HEK293T (cell line): ENCODE results near the gene TOR1AIP1.
A peak's percentile ranks its signal among the peaks of the same experiment; 100 is the strongest.

Source experiments
- CTCF ChIA-PET: fragments of 350-600 bp; formaldehyde crosslinking; extraction: SDS; loops from one replicate; lab custom pipeline; 2021; ENCODE audit warnings: antibody characterized with exemption, inconsistent platforms; lab: Yijun Ruan, JAX
- POLR2A ChIA-PET: fragments of 350-600 bp; formaldehyde crosslinking; extraction: SDS; loops from one replicate; lab custom pipeline; 2020; ENCODE audit warnings: antibody characterized with exemption, inconsistent platforms; lab: Yijun Ruan, JAX
- DNase-seq: peaks from one replicate; pipeline ENCODE4 v3.0.0; 2012; ENCODE audit warnings: mixed read lengths; ENCODE audit errors: extremely low spot score
- ARNT ChIP-seq: fragments of 450-650 bp; IDR thresholded peaks from 2 replicates; pipeline ENCODE4 v1.6.1; 2017; ENCODE audit warnings: mild to moderate bottlenecking
- BHLHE40 ChIP-seq: fragments of 450-650 bp; IDR thresholded peaks from 2 replicates; pipeline ENCODE4 v1.6.1; 2016; ENCODE audit warnings: mild to moderate bottlenecking, moderate library complexity, borderline replicate concordance
- CTBP1 ChIP-seq: fragments of 450-650 bp; IDR thresholded peaks from 2 replicates; pipeline ENCODE4 v1.6.1; 2016; ENCODE audit warnings: borderline replicate concordance
- ELF4 ChIP-seq: fragments of 450-650 bp; IDR thresholded peaks from 2 replicates; pipeline ENCODE4 v1.6.1; 2017; ENCODE audit warnings: antibody characterized with exemption
- FOXA1 ChIP-seq: fragments of 450-650 bp; IDR thresholded peaks from 2 replicates; pipeline ENCODE4 v1.6.1; 2016; ENCODE audit warnings: mild to moderate bottlenecking
- FOXK2 ChIP-seq: fragments of 450-650 bp; IDR thresholded peaks from 2 replicates; pipeline ENCODE4 v1.6.1; 2016; ENCODE audit warnings: mild to moderate bottlenecking
- FOXM1 ChIP-seq: fragments of 450-650 bp; IDR thresholded peaks from 2 replicates; pipeline ENCODE4 v1.6.1; 2017; ENCODE audit warnings: mild to moderate bottlenecking, borderline replicate concordance
- HDGF ChIP-seq: fragments of 450-650 bp; IDR thresholded peaks from 2 replicates; pipeline ENCODE4 v1.6.1; 2017; ENCODE audit warnings: antibody characterized with exemption, borderline replicate concordance
- L3MBTL2 ChIP-seq: fragments of 450-650 bp; conservative IDR thresholded peaks from 2 replicates; pipeline ENCODE4 v1.6.1; 2016; ENCODE audit warnings: mild to moderate bottlenecking
- LEF1 ChIP-seq: fragments of 450-650 bp; IDR thresholded peaks from 2 replicates; pipeline ENCODE4 v1.6.1; 2017; ENCODE audit warnings: mild to moderate bottlenecking, borderline replicate concordance
- NFRKB ChIP-seq: fragments of 450-650 bp; IDR thresholded peaks from 2 replicates; pipeline ENCODE4 v1.6.1; 2016; ENCODE audit warnings: mild to moderate bottlenecking, moderate library complexity
- SP1 ChIP-seq: fragments of 450-650 bp; IDR thresholded peaks from 2 replicates; pipeline ENCODE4 v1.6.1; 2017
- SUZ12 ChIP-seq: fragments of 450-650 bp; IDR thresholded peaks from 2 replicates; pipeline ENCODE4 v1.6.1; 2016; ENCODE audit warnings: mild to moderate bottlenecking
- TARDBP ChIP-seq: fragments of 450-650 bp; IDR thresholded peaks from 2 replicates; pipeline ENCODE4 v1.6.1; 2016
- ZNF384 ChIP-seq: fragments of 450-650 bp; IDR thresholded peaks from 2 replicates; pipeline ENCODE4 v1.6.1; 2016
- TF ChIP-seq, protein P1 (sequence below): fragments of 450-650 bp; IDR thresholded peaks from 2 replicates; pipeline ENCODE4 v1.6.1; 2016

The TOR1AIP1 gene

DNA sequence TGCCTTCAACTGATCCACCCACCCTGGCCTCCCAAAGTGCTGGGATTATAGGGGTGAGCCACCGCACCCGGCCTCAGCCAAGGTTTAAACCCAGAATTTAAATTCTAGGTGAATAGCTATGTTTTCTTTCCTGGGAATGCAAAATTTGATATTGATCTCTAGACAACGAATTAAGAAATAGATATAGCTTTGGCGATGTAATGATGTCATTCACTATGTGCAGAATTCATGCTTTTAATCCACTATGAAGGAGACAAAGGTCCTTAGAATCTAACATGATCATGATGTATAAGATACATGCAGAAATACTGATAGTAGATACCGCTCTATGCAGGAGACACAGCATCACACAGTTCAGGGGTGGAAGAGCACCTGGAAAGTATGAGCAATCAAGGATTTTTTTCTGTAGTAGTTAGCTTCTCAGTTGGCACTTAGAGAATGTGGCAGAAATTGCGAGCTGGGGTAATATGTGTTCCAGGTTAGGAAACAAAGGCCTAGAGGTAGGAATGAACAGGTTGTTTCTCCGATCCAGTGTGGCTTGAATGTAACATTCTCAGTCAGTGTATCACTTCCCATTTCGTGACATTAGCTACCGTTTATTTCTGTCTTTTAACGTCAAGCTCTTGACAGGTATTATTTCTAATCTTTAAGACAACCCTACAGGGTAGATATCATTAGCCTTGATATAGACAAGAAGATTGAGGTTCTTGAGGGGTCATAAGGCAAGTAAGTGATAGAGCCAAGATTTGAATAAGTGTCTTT, 69.5 kb downstream of the TOR1AIP1 start:
- CTCF ChIA-PET, result no interaction called here
- TF ChIP-seq ELF4, result no peak
- TF ChIP-seq LEF1, result no peak
- no peak for TF ChIP-seq SP1
- TF ChIP-seq TARDBP, result no peak
- no peak for TF ChIP-seq BHLHE40
- TF ChIP-seq CTBP1, result no peak
- TF ChIP-seq L3MBTL2, result no peak
- no peak for TF ChIP-seq NFRKB
- no peak for TF ChIP-seq ZNF384
- TF ChIP-seq ARNT, result no peak
- TF ChIP-seq, protein P1, sequence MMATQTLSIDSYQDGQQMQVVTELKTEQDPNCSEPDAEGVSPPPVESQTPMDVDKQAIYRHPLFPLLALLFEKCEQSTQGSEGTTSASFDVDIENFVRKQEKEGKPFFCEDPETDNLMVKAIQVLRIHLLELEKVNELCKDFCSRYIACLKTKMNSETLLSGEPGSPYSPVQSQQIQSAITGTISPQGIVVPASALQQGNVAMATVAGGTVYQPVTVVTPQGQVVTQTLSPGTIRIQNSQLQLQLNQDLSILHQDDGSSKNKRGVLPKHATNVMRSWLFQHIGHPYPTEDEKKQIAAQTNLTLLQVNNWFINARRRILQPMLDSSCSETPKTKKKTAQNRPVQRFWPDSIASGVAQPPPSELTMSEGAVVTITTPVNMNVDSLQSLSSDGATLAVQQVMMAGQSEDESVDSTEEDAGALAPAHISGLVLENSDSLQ, result no peak
- TF ChIP-seq SUZ12, result no peak
- TF ChIP-seq FOXK2, result no peak
- TF ChIP-seq FOXM1, result no peak
- no peak for TF ChIP-seq HDGF
- no peak for TF ChIP-seq FOXA1
- no peak for DNase-seq
- POLR2A ChIA-PET, result interaction anchor here (0.8 kb wide), 2 partner anchors 69 kb away, joined by 3 read pairs; no protein-coding TSS in a partner anchor

DNA sequence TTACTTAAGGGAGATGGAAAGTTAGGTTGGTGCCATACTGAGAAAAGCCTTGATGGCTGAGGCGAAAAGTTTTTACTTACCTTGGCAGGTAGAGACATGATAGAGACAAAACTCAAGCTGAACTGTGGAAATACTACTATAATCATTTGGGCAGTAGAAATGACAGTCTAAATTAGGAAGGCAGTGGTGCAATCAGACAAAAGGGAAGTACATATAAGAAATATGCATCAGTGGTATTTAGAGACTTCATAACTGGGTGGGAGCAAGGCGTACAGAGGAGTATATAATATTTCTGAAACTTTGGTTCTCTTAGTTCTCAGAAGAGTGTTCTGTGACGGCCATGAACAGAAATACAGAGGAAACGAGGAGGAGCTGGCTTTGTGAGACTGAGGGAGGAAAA, 70.1 kb downstream of the TOR1AIP1 start:
- CTCF ChIA-PET, result no interaction called here
- DNase-seq, result no peak
- no peak for TF ChIP-seq BHLHE40
- TF ChIP-seq TARDBP, result no peak
- TF ChIP-seq FOXA1, result no peak
- no peak for TF ChIP-seq LEF1
- no peak for TF ChIP-seq ZNF384
- no peak for TF ChIP-seq CTBP1
- POLR2A ChIA-PET, result interaction anchor here (0.8 kb wide), 1 partner anchor 69 kb away, joined by 3 read pairs; no protein-coding TSS in a partner anchor

DNA sequence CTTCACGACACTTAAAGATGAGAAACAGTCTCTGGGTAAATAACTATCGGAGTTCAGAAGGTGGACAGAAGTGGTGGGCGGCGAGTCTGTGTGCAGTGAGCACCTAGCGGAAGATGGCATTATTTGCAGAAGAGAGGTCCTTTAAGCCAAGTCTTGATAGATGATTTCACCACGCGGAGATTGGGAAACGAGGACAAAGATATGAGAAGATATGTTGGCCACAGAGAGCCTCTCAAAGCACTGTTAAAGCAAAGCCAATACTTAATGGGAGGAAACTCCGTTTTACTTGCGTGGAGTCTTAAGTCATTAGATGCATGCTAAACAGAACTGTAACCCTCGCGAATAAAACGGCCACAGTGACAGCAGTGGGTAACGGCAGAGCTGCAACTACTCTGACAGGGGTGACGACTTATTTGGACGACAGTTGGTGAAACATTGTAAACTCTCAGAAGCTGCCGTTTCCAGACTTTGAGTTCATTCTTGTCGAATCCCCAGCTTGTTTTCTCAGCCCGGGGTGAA, 71.9 kb downstream of the TOR1AIP1 start:
- DNase-seq, result peak; percentile 46
- ChIA-PET CTCF (interaction anchor here (1.6 kb wide), 1 partner anchor 86 kb away, joined by 4 read pairs; no protein-coding TSS in a partner anchor), POLR2A (interaction anchor here (0.6 to 1.8 kb wide), 9 partner anchors 12 to 74 kb away, joined by 3 to 10 read pairs (median 4); partner anchors contain the start of gene TOR1AIP1)
- TF ChIP-seq BHLHE40 (no peak), ZNF384 (no peak), ARNT (no peak), HDGF (no peak), SUZ12 (no peak), FOXA1 (no peak), FOXM1 (0 out of 2 replicates have a peak, but pooled peaks have one; percentile 11), L3MBTL2 (peak; percentile 93), NFRKB (no peak), TARDBP (no peak), LEF1 (no peak), CTBP1 (peak; percentile 9; the same call in 1 of the 2 replicates), ELF4 (no peak), FOXK2 (no peak), SP1 (no peak)
- TF ChIP-seq, protein P1, result peak; percentile 72

DNA sequence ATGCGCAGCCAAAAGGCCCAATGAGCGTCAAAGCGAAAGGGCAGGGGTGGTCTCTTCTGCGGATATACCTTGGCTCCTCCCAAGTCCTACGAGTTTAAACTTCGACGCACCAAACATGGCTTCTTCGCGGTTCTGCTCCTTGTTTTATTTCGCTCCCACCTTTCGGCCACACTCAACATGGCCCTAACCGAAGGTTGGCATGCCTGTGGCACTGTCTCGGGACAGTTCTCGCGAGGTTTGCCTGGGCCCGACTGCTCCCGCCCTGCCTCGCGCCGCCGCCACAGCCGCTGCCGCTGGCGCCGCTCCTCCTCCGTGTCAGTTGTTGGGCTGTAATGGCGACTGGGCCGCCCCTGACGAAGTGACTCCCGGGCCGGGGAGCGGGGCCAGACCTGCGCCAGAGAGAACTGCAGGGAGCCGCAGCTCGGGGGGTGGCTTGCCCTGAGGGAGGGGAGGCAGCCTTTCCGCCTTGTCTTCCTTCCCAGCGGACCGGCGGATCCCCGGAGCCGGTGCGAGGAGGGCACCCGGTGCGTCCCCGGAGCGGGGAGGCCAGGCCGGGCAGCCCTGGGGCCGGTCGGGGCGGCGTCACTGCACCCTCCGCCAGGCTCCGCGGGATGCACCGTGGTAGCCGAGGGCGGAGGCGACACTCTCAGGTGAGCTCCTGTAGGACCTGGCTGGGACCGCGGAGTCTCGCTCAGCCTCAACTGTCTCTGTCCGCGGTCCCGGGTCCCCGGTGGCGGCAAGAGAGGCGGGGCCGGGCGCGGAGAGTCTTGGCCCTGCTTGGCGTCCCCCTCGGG, 72.6 kb downstream of the TOR1AIP1 start, which contains the start of gene CEP350:
Gene CEP350, plus strand, starts transcription at position 318 of the 794 bp plus-strand sequence. CDS start 31,372 bp downstream, outside the sequence.
- no peak; the same call in 1 of the 2 replicates for TF ChIP-seq HDGF
- TF ChIP-seq, protein P1, result peak; percentile 5
- ChIA-PET POLR2A (interaction anchor here (0.6 to 1.8 kb wide), 9 partner anchors 12 to 74 kb away, joined by 3 to 10 read pairs (median 4); partner anchors contain the start of gene TOR1AIP1), CTCF (interaction anchor here (1.6 kb wide), 1 partner anchor 86 kb away, joined by 4 read pairs; no protein-coding TSS in a partner anchor)
- peak; percentile 97 for DNase-seq

DNA sequence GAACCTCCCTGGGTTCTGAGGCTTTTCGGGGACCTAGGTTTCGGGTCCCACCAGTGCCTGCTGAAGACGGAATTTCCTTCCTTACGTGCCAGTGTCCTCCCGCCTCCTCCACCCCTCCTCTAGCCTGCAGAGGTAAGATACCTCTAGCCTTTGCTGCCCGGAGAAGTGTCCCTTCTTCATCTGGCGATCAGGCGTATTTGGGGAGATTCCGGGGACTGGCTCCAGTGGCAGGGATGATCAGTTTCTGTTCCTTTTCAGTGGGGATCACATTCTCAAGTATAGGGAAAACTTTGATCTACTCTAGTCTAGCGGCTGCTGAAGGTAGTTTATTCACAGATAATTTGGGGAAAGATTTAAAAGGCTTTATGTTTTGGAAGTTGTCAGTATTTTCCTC, 73.2 kb downstream of the TOR1AIP1 start:
- ChIA-PET POLR2A (interaction anchor here (1.0 to 1.6 kb wide), 2 partner anchors 72 to 75 kb away, joined by 3 to 8 read pairs; no protein-coding TSS in a partner anchor), CTCF (no interaction called here)
- DNase-seq, result peak; percentile 40
- TF ChIP-seq CTBP1 (no peak), ZNF384 (no peak), FOXM1 (no peak), FOXK2 (no peak)
